ENCODE data around the gene SCAPER. TPM values are rescaled to one million over a fixed set of nuclear protein-coding genes. Genes with fewer than 3 reads are reported as not detected.

Gene SCAPER
- total and polyA plus RNA-seq, 10 donors: 3.9 to 53.3 (median 34.0) TPM

GRCh38 chr15:76376816-76377215 is 528.3 kb downstream of the SCAPER start:
- no peak for TF ChIP-seq POLR2AphosphoS5 (IDR thresholded peaks at IDR 0.05)
- TF ChIP-seq POLR2A (IDR thresholded peaks at IDR 0.05): no peak
- no peak for TF ChIP-seq CTCF (IDR thresholded peaks at IDR 0.05 in 8 of 11, conservative IDR thresholded peaks at IDR 0.05 in 3 of 11)
- Histone ChIP-seq H3K27me3 (replicated peaks in 1 of 7) (no peaks in the 10 kb centered on the region), H3K27ac (no peak overlapping the region), H3K9me3 (no peaks in the 10 kb centered on the region), H3K4me1 (peaks cover 0 to 4% (median 0%) of the 10 kb centered on the region in 6 donors), H3K4me3 (no peak overlapping the region), H3K36me3 (peaks cover 0 to 61% (median 10%) of the 10 kb centered on the region in 6 donors)
- intact Hi-C loops (cut with DNase I; ENCODE audit: low total_unique reads): no loop called here
- WGBS, 5 donors: 88 to 94% (median 90%) methylated on average over 8 of the region's 8 CpGs
- DNase-seq: no peak

GRCh38 chr15:76376029-76376428 is 529.1 kb downstream of the SCAPER start:
- 94 to 100% (median 96%) methylated on average over 3 of the region's 3 CpGs for WGBS, 5 donors
- Histone ChIP-seq H3K36me3 (peaks cover 0 to 54% (median 10%) of the 10 kb centered on the region in 6 donors), H3K4me3 (no peak overlapping the region), H3K27ac (no peak overlapping the region), H3K9me3 (no peaks in the 10 kb centered on the region), H3K27me3 (replicated peaks in 1 of 7) (no peaks in the 10 kb centered on the region), H3K4me1 (peaks cover 0 to 4% (median 0%) of the 10 kb centered on the region in 6 donors)
- no peak for DNase-seq
- intact Hi-C loops (cut with DNase I; ENCODE audit: low total_unique reads): no loop called here
- TF ChIP-seq POLR2A (IDR thresholded peaks at IDR 0.05) (no peak), CTCF (IDR thresholded peaks at IDR 0.05 in 8 of 11, conservative IDR thresholded peaks at IDR 0.05 in 3 of 11) (no peak), POLR2AphosphoS5 (IDR thresholded peaks at IDR 0.05) (no peak)

- WGBS, 5 donors: 67 to 81% (median 79%) methylated on average over 11 of the region's 11 CpGs
- Histone ChIP-seq H3K36me3 (peaks cover 0 to 36% (median 2%) of the 10 kb centered on the region in 6 donors), H3K9me3 (no peaks in the 10 kb centered on the region), H3K4me1 (peaks cover 0 to 7% (median 0%) of the 10 kb centered on the region in 6 donors), H3K4me3 (no peak overlapping the region), H3K27ac (no peak overlapping the region), H3K27me3 (replicated peaks in 1 of 7) (no peaks in the 10 kb centered on the region)
- intact Hi-C loops (cut with DNase I; ENCODE audit: low total_unique reads): no loop called here
- no peak for TF ChIP-seq CTCF (IDR thresholded peaks at IDR 0.05 in 8 of 11, conservative IDR thresholded peaks at IDR 0.05 in 3 of 11)
- no peak for TF ChIP-seq POLR2AphosphoS5 (IDR thresholded peaks at IDR 0.05)
- no peak for TF ChIP-seq POLR2A (IDR thresholded peaks at IDR 0.05)
- no peak for DNase-seq
Observed at GRCh38 chr15:76368122-76368621, 537.0 kb downstream of the SCAPER start.

GRCh38 chr15:76366714-76367113 is 538.4 kb downstream of the SCAPER start:
- intact Hi-C loops (cut with DNase I; ENCODE audit: low total_unique reads): no loop called here
- Histone ChIP-seq H3K4me1 (peaks cover 0 to 7% (median 0%) of the 10 kb centered on the region in 6 donors), H3K27ac (no peak overlapping the region), H3K4me3 (no peak overlapping the region), H3K27me3 (replicated peaks in 1 of 7) (no peaks in the 10 kb centered on the region), H3K9me3 (no peaks in the 10 kb centered on the region), H3K36me3 (peaks cover 0 to 21% (median 2%) of the 10 kb centered on the region in 6 donors)
- no peak for DNase-seq
- WGBS, 5 donors: 72 to 91% (median 83%) methylated on average over 1 of the region's 1 CpG
- no peak for TF ChIP-seq CTCF (IDR thresholded peaks at IDR 0.05 in 8 of 11, conservative IDR thresholded peaks at IDR 0.05 in 3 of 11)
- no peak for TF ChIP-seq POLR2A (IDR thresholded peaks at IDR 0.05)
- TF ChIP-seq POLR2AphosphoS5 (IDR thresholded peaks at IDR 0.05): no peak
